ENCODE data around the gene OR52D1. TPM values are rescaled to one million over a fixed set of nuclear protein-coding genes. Genes with fewer than 3 reads are reported as not detected.

OR52D1 gene
- total and polyA plus RNA-seq, 4 donors: not detected

GRCh38 chr11:5499671-5500070 is 11.2 kb downstream of the OR52D1 start:
- Histone ChIP-seq H3K4me3 (ENCODE audit: low read depth in 1 of 3, low read length in 3 of 3) (no peak overlapping the region), H3K4me1 (ENCODE audit: control insufficient read depth in 4 of 4, insufficient read depth in 4 of 4, low read length in 3 of 4) (no peaks in the 10 kb centered on the region), H3K27ac (ENCODE audit: low read depth in 1 of 2, low read length in 2 of 2) (no peak overlapping the region), H3K36me3 (ENCODE audit: control insufficient read depth in 4 of 4, insufficient read depth in 3 of 4, low read depth in 1 of 4, low read length in 3 of 4) (no peaks in the 10 kb centered on the region), H3K9me3 (ENCODE audit: control insufficient read depth in 4 of 4, low read length in 3 of 4) (no peaks in the 10 kb centered on the region), H3K9ac (ENCODE audit: low read depth in 1 of 2, low read length in 2 of 2) (no peak overlapping the region), H3K27me3 (ENCODE audit: control insufficient read depth in 4 of 4, insufficient read depth in 4 of 4, low read length in 3 of 4) (no peaks in the 10 kb centered on the region)
- 76% methylated on average over 2 of the region's 2 CpGs for WGBS
- DNase-seq (ENCODE audit: low spot score): no peak
- TF ChIP-seq RXRA (IDR thresholded peaks at IDR 0.05): no peak
- no peak for TF ChIP-seq REST (IDR thresholded peaks at IDR 0.05)
- TF ChIP-seq ZBTB33 (IDR thresholded peaks at IDR 0.05): no peak
- TF ChIP-seq FOXA2 (IDR thresholded peaks at IDR 0.05): no peak
- TF ChIP-seq NR2F2 (IDR thresholded peaks at IDR 0.05): no peak

- 89% methylated on average over 6 of the region's 6 CpGs for WGBS
- no peak overlapping the region for H3K9ac ChIP-seq (ENCODE audit: low read depth in 1 of 2, low read length in 2 of 2)
- no peak for DNase-seq (ENCODE audit: low spot score)
- no peaks in the 10 kb centered on the region for H3K4me1 ChIP-seq (ENCODE audit: control insufficient read depth in 4 of 4, insufficient read depth in 4 of 4, low read length in 3 of 4)
- no peak for TF ChIP-seq SP1 (IDR thresholded peaks at IDR 0.05)
- TF ChIP-seq NR2F2 (IDR thresholded peaks at IDR 0.05): no peak
- no peak for TF ChIP-seq ZBTB33 (IDR thresholded peaks at IDR 0.05)
- no peak for TF ChIP-seq RAD21 (IDR thresholded peaks at IDR 0.05)
- TF ChIP-seq FOXA1 (IDR thresholded peaks at IDR 0.05): no peak
- TF ChIP-seq FOXA2 (IDR thresholded peaks at IDR 0.05): no peak
- no peak for TF ChIP-seq HNF4A (conservative IDR thresholded peaks at IDR 0.05)
- no peak for TF ChIP-seq TAF1 (conservative IDR thresholded peaks at IDR 0.05)
- TF ChIP-seq YY1 (IDR thresholded peaks at IDR 0.05): no peak
- TF ChIP-seq MAX (IDR thresholded peaks at IDR 0.05): no peak
- no peak for TF ChIP-seq CTCF (IDR thresholded peaks at IDR 0.05; ENCODE audit: low read depth, low read length, missing input control)
- TF ChIP-seq JUND (IDR thresholded peaks at IDR 0.05): no peak
- TF ChIP-seq HNF4G (IDR thresholded peaks at IDR 0.05): no peak
- TF ChIP-seq EGR1 (IDR thresholded peaks at IDR 0.05; ENCODE audit: low read depth in 2 of 2): no peak
- no peak for TF ChIP-seq REST (IDR thresholded peaks at IDR 0.05)
- no peak for TF ChIP-seq ATF3 (IDR thresholded peaks at IDR 0.05)
- no peak for TF ChIP-seq GABPA (IDR thresholded peaks at IDR 0.05 in 1 of 2, conservative IDR thresholded peaks at IDR 0.05 in 1 of 2)
- no peak for TF ChIP-seq RXRA (IDR thresholded peaks at IDR 0.05)
- H3K4me3 ChIP-seq (ENCODE audit: low read depth in 1 of 3, low read length in 3 of 3): no peak overlapping the region
- H3K27me3 ChIP-seq (ENCODE audit: control insufficient read depth in 4 of 4, insufficient read depth in 4 of 4, low read length in 3 of 4): no peaks in the 10 kb centered on the region
- no peaks in the 10 kb centered on the region for H3K36me3 ChIP-seq (ENCODE audit: control insufficient read depth in 4 of 4, insufficient read depth in 3 of 4, low read depth in 1 of 4, low read length in 3 of 4)
- no peaks in the 10 kb centered on the region for H3K9me3 ChIP-seq (ENCODE audit: control insufficient read depth in 4 of 4, low read length in 3 of 4)
- H3K27ac ChIP-seq (ENCODE audit: low read depth in 1 of 2, low read length in 2 of 2): no peak overlapping the region
Measured at GRCh38 chr11:5500393-5500801, 11.9 kb downstream of the OR52D1 start.

All from liver (tissue), 9 donors.